K562 (cell line): ENCODE measurements around the gene CAMK2D. TPM values are rescaled to one million over a fixed set of nuclear protein-coding genes. Genes with fewer than 3 reads are reported as not detected.

Source experiments
- ARHGAP35 ChIP-seq: fragments of 450-650 bp; IDR thresholded peaks from 2 replicates; pipeline ENCODE4 v1.6.1; 2018; ENCODE audit not compliant: partially characterized antibody
- CXXC5 ChIP-seq: fragments of 250-450 bp; sonication (Bioruptor Pico); IDR thresholded peaks from 2 replicates; pipeline ENCODE4 v1.8.0; 2022; ENCODE audit warnings: inconsistent platforms, mild to moderate bottlenecking, moderate library complexity
- E2F1 ChIP-seq: sonication (generic); formaldehyde crosslinking; IDR thresholded peaks from 2 replicates; pipeline ENCODE4 v1.8.1; 2023; ENCODE audit warnings: mild to moderate bottlenecking, missing genetic modification reagents, moderate library complexity
- EP300 ChIP-seq: IDR thresholded peaks from 2 replicates; pipeline ENCODE4 v1.6.1; 2012; ENCODE audit warnings: low read length, improper control_type of control experiment
- KAT8 ChIP-seq: fragments of 450-650 bp; IDR thresholded peaks from 2 replicates; pipeline ENCODE4 v1.6.1; 2016; ENCODE audit warnings: low read depth, mild to moderate bottlenecking
- KDM5B ChIP-seq: fragments of 200-600 bp; sonication (generic); IDR thresholded peaks from 2 replicates; pipeline ENCODE4 v1.6.1; 2012; ENCODE audit warnings: low read depth, mild to moderate bottlenecking, moderate library complexity, low read length, control low read depth, inconsistent platforms; ENCODE audit not compliant: insufficient replicate concordance
- KHSRP ChIP-seq: fragments of 450-650 bp; IDR thresholded peaks from 2 replicates; pipeline ENCODE4 v1.6.1; 2017
- LEF1 ChIP-seq: fragments of 450-650 bp; IDR thresholded peaks from 2 replicates; pipeline ENCODE4 v1.6.1; 2016; ENCODE audit warnings: mild to moderate bottlenecking
- MCM3 ChIP-seq: fragments of 450-650 bp; IDR thresholded peaks from 2 replicates; pipeline ENCODE4 v1.6.1; 2016
- MTA1 ChIP-seq: fragments of 450-650 bp; IDR thresholded peaks from 2 replicates; pipeline ENCODE4 v1.6.1; 2017; ENCODE audit warnings: borderline replicate concordance
- NFYB ChIP-seq: IDR thresholded peaks from 2 replicates; pipeline ENCODE4 v1.6.1; 2011; ENCODE audit warnings: mild to moderate bottlenecking, moderate library complexity; ENCODE audit not compliant: insufficient read length; ENCODE audit errors: extremely low read depth
- NUFIP1 ChIP-seq: fragments of 450-650 bp; IDR thresholded peaks from 2 replicates; pipeline ENCODE4 v1.6.1; 2018; ENCODE audit not compliant: partially characterized antibody
- PHTF2 ChIP-seq: fragments of 250-450 bp; sonication (Bioruptor Pico); IDR thresholded peaks from 2 replicates; pipeline ENCODE4 v1.5.0; 2021; ENCODE audit warnings: mild to moderate bottlenecking
- PTTG1 ChIP-seq: fragments of 450-650 bp; IDR thresholded peaks from 2 replicates; pipeline ENCODE4 v1.6.1; 2016; ENCODE audit warnings: low read depth, mild to moderate bottlenecking, missing genetic modification characterization, missing compliant biosample characterization
- RHOXF2B ChIP-seq: fragments of 250-450 bp; sonication (Bioruptor Pico); conservative IDR thresholded peaks from 2 replicates; pipeline ENCODE4 v1.5.1; 2021
- SAP30 ChIP-seq: fragments of 200-600 bp; sonication (generic); IDR thresholded peaks from 2 replicates; pipeline ENCODE4 v1.6.1; 2012; ENCODE audit warnings: borderline replicate concordance, low read depth, mild to moderate bottlenecking, moderate library complexity, low read length, control low read depth, inconsistent platforms; ENCODE audit not compliant: insufficient read depth, poor library complexity, severe bottlenecking
- SIX5 ChIP-seq, 2 experiments: IDR thresholded peaks; 2 replicates each; pipeline ENCODE4 v1.6.1; 2011; ENCODE audit warnings: low read length in 2 of 2, borderline replicate concordance in 1 of 2, low read depth in 1 of 2, mild to moderate bottlenecking in 1 of 2, moderate library complexity in 1 of 2; ENCODE audit not compliant: insufficient read depth in 1 of 2
- SRSF7 ChIP-seq: fragments of 200-400 bp; formaldehyde crosslinking; optimal IDR thresholded peaks from 2 replicates; pipeline ENCODE3; 2017; ENCODE audit warnings: mild to moderate bottlenecking, low read depth, low read length
- STAT5A ChIP-seq: IDR thresholded peaks from 2 replicates; pipeline ENCODE4 v1.6.1; 2012; ENCODE audit warnings: low read length, inconsistent platforms, borderline replicate concordance
- TEAD2 ChIP-seq: fragments of 450-650 bp; IDR thresholded peaks from 2 replicates; pipeline ENCODE4 v1.6.1; 2016; ENCODE audit warnings: missing genetic modification characterization, control low read depth, missing compliant biosample characterization
- TGIF2 ChIP-seq: sonication (generic); formaldehyde crosslinking; IDR thresholded peaks from 2 replicates; pipeline ENCODE4 v1.8.1; 2022; ENCODE audit warnings: mild to moderate bottlenecking, missing genetic modification reagents, moderate library complexity
- U2AF1 ChIP-seq: fragments of 200-400 bp; formaldehyde crosslinking; optimal IDR thresholded peaks from 2 replicates; pipeline ENCODE3; 2017; ENCODE audit warnings: mild to moderate bottlenecking, low read depth, low read length, moderate library complexity
- WHSC1 ChIP-seq: IDR thresholded peaks from one replicate; pipeline ENCODE4 v1.6.1; 2012; ENCODE audit warnings: low read length, control low read depth, inconsistent platforms
- ZFP36 ChIP-seq: fragments of 150-350 bp; IDR thresholded peaks from 2 replicates; pipeline ENCODE4 v1.6.1; 2018; ENCODE audit warnings: low read length, low read depth; ENCODE audit not compliant: partially characterized antibody
- ZFPM2 ChIP-seq: fragments of 250-450 bp; sonication (Bioruptor Pico); IDR thresholded peaks from 2 replicates; pipeline ENCODE4 v1.5.1; 2022; ENCODE audit warnings: mild to moderate bottlenecking
- ZNF282 ChIP-seq: sonication (generic); formaldehyde crosslinking; IDR thresholded peaks from 2 replicates; pipeline ENCODE4 v1.8.1; 2023; ENCODE audit warnings: missing genetic modification reagents
- ZNF830 ChIP-seq: fragments of 250-450 bp; sonication (Bioruptor Pico); IDR thresholded peaks from 2 replicates; pipeline ENCODE4 v1.5.0; 2021; ENCODE audit warnings: mild to moderate bottlenecking
- polyA plus RNA-seq, 8 experiments: library from polyadenylated mRNA; depleted of rRNA in 4 of 8; stranded (reverse) in 5 of 8; unstranded in 3 of 8; fragments of >200 nt; fragmentation: Nextera tagmentation in 2 of 8; fragmentation: Illumina TruSeq in 1 of 8; extraction: Ambion mirVana in 2 of 8; extraction: Trizol in 1 of 8; gene quantifications; 2 replicates each; pipeline versions ENCODE4 v1.2.1 to v1.2.3, GENCODE V29; 2011 to 2014; ENCODE audit warnings: inconsistent platforms in 1 of 8, missing spikeins in 1 of 8
- total RNA-seq, 7 experiments: library from RNA; depleted of rRNA in 6 of 7; stranded (reverse); fragments of >200 nt in 6 of 7; fragmentation: Illumina TruSeq in 2 of 7; extraction: Trizol in 2 of 7; gene quantifications; 2 replicates each; pipeline versions ENCODE4 v1.2.1 to v1.2.3, GENCODE V29; 2011 to 2021; ENCODE audit warnings: low replicate concordance in 1 of 7
- TF ChIP-seq, protein P1 (sequence below): IDR thresholded peaks from 2 replicates; pipeline ENCODE4 v1.6.1; 2016; ENCODE audit warnings: missing genetic modification characterization, missing compliant biosample characterization

CAMK2D gene
- total and polyA plus RNA-seq, 9 of the 15 experiments (the other 6 are each of a cell fraction or from before 2014, with no cell fraction given): 0.01 to 0.33 (median 0.04) TPM; not detected in 2

- no peak for TF ChIP-seq KHSRP
- TF ChIP-seq ZFP36: no peak
- TF ChIP-seq RHOXF2B (CRISPR knock-in tag): no peak
- TF ChIP-seq KAT8: no peak
- TF ChIP-seq MCM3: no peak
- peak; percentile 46 for TF ChIP-seq CXXC5 (CRISPR knock-in tag)
- TF ChIP-seq NUFIP1: no peak
- TF ChIP-seq E2F1 (CRISPR knock-in tag): no peak
- TF ChIP-seq, protein P1, sequence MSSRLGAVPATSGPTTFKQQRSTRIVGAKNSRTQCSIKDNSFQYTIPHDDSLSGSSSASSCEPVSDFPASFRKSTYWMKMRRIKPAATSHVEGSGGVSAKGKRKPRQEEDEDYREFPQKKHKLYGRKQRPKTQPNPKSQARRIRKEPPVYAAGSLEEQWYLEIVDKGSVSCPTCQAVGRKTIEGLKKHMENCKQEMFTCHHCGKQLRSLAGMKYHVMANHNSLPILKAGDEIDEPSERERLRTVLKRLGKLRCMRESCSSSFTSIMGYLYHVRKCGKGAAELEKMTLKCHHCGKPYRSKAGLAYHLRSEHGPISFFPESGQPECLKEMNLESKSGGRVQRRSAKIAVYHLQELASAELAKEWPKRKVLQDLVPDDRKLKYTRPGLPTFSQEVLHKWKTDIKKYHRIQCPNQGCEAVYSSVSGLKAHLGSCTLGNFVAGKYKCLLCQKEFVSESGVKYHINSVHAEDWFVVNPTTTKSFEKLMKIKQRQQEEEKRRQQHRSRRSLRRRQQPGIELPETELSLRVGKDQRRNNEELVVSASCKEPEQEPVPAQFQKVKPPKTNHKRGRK (tag): no peak
- no peak for TF ChIP-seq NFYB
- TF ChIP-seq SRSF7: no peak
- TF ChIP-seq TEAD2 (tag): no peak
- TF ChIP-seq PHTF2: no peak
- TF ChIP-seq U2AF1: no peak
- no peak for TF ChIP-seq PTTG1 (tag)
- no peak for TF ChIP-seq WHSC1
- no peak for TF ChIP-seq KDM5B
- TF ChIP-seq ZFPM2 (CRISPR knock-in tag): no peak
- TF ChIP-seq LEF1: no peak
- TF ChIP-seq STAT5A: no peak
- no peak for TF ChIP-seq ZNF830 (CRISPR knock-in tag)
- TF ChIP-seq SAP30: no peak
- TF ChIP-seq TGIF2 (CRISPR knock-in tag): no peak
- no peak for TF ChIP-seq EP300
- no peak for TF ChIP-seq ZNF282 (CRISPR knock-in tag)
- TF ChIP-seq SIX5 (IDR thresholded peaks at IDR 0.05; ENCODE audit: borderline replicate concordance in 1 of 2, insufficient read depth in 1 of 2, low read depth in 1 of 2, low read length in 2 of 2): no peak
- no peak for TF ChIP-seq ARHGAP35
- no peak; the same call in 1 of the 2 replicates for TF ChIP-seq MTA1
Observed at GRCh38 chr4:113762186-113763028, 869 bp upstream of the CAMK2D start (continued).
